Keratinocyte (primary cell): Measurements from ENCODE around the gene DBNDD2.

ENCODE experiments used
- EZH2 ChIP-seq: IDR thresholded peaks from one replicate; pipeline ENCODE4 v1.6.1; 2012; ENCODE audit warnings: inconsistent platforms, mild to moderate bottlenecking, low read length, moderate library complexity
- TF ChIP-seq, protein P1 (sequence below), 3 experiments: IDR thresholded peaks in 1 of 3; conservative IDR thresholded peaks in 1 of 3; optimal IDR thresholded peaks in 1 of 3; 2 replicates in 2 of 3; 3 replicates in 1 of 3; pipeline versions ENCODE3 to v1.5.1; 2011; ENCODE audit warnings: low read length in 3 of 3, mild to moderate bottlenecking in 3 of 3, moderate library complexity in 2 of 3, control low read depth in 1 of 3, inconsistent platforms in 1 of 3; ENCODE audit not compliant: insufficient read depth in 2 of 3; ENCODE audit errors: extremely low read depth in 1 of 3

DNA sequence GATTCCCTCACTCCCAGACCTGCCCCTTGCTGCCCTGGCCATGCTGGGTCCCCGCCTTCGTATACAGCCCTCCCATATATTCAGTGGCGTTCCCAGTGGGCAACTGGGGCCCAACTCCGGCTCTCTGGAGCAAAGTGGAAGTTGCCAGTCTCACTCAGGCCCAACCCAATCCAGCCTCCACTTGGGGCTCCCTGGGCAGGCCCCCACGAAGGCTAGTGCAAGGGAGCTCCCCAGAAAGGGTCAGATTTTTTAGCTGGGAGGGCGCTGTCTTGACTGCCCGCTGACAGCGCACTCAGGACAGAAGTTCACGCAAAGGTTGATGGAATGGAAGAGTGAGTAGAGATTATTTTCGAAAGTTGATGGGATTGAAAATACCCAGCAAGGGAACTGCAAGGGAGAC is 35.8 kb upstream of the DBNDD2 start:
- TF ChIP-seq, protein P1, sequence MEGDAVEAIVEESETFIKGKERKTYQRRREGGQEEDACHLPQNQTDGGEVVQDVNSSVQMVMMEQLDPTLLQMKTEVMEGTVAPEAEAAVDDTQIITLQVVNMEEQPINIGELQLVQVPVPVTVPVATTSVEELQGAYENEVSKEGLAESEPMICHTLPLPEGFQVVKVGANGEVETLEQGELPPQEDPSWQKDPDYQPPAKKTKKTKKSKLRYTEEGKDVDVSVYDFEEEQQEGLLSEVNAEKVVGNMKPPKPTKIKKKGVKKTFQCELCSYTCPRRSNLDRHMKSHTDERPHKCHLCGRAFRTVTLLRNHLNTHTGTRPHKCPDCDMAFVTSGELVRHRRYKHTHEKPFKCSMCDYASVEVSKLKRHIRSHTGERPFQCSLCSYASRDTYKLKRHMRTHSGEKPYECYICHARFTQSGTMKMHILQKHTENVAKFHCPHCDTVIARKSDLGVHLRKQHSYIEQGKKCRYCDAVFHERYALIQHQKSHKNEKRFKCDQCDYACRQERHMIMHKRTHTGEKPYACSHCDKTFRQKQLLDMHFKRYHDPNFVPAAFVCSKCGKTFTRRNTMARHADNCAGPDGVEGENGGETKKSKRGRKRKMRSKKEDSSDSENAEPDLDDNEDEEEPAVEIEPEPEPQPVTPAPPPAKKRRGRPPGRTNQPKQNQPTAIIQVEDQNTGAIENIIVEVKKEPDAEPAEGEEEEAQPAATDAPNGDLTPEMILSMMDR (optimal IDR thresholded peaks at IDR 0.05 in 1 of 3, IDR thresholded peaks at IDR 0.05 in 1 of 3, conservative IDR thresholded peaks at IDR 0.05 in 1 of 3; ENCODE audit: extremely low read depth in 1 of 3, insufficient read depth in 2 of 3, low read length in 3 of 3) = no peak
- no peak for TF ChIP-seq EZH2
